ENCODE results near the gene XPNPEP2. TPM values are rescaled to one million over a fixed set of nuclear protein-coding genes. Genes with fewer than 3 reads are reported as not detected.

The XPNPEP2 gene
- total and polyA plus RNA-seq, 11 donors: 0.19 to 2.1 (median 0.55) TPM

DNA sequence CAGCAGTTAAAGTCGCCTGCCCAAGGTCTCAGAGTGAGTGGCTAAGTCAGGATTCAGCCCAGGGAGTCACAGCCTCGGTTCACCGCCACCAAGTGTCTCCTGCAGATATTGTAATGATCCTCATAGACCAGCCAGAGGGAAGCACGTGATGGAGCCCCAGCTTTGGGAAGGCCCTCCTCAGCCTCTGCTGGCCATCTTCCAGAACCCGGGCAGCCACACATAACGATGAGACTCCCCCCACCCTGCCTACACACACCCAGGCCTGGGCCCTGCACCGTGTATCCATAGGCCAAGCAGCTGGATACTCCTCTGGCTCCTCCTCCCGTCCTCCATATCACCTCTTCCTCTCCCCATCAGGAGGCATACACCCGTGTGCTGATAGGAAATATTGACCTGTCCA is 21.4 kb downstream of the XPNPEP2 start:
- TF ChIP-seq, protein P1, sequence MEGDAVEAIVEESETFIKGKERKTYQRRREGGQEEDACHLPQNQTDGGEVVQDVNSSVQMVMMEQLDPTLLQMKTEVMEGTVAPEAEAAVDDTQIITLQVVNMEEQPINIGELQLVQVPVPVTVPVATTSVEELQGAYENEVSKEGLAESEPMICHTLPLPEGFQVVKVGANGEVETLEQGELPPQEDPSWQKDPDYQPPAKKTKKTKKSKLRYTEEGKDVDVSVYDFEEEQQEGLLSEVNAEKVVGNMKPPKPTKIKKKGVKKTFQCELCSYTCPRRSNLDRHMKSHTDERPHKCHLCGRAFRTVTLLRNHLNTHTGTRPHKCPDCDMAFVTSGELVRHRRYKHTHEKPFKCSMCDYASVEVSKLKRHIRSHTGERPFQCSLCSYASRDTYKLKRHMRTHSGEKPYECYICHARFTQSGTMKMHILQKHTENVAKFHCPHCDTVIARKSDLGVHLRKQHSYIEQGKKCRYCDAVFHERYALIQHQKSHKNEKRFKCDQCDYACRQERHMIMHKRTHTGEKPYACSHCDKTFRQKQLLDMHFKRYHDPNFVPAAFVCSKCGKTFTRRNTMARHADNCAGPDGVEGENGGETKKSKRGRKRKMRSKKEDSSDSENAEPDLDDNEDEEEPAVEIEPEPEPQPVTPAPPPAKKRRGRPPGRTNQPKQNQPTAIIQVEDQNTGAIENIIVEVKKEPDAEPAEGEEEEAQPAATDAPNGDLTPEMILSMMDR (IDR thresholded peaks at IDR 0.05): no peak
- TF ChIP-seq POLR2A (IDR thresholded peaks at IDR 0.05): no peak
- H3K27me3 ChIP-seq: peaks cover 0 to 4% (median 0%) of the 10 kb centered on the region in 9 donors
- no peaks in the 10 kb centered on the region for H3K36me3 ChIP-seq
- ATAC-seq: peak in 1 of 4 donors; percentile 8
- peaks cover 0 to 41% (median 0%) of the 10 kb centered on the region in 12 donors for H3K4me1 ChIP-seq
- peak overlapping the region in 1 of 12 donors; percentile 83 for H3K27ac ChIP-seq
- DNase-seq: no peak
- 67 to 80% (median 76%) methylated on average over 7 to 9 of the region's 9 CpGs for WGBS, 4 donors
- intact Hi-C loops (cut with DNase I): loop anchor here in 1 of 10 donors (10.0 kb wide), 1 partner anchor 55 kb away; no protein-coding TSS in a partner anchor
- no peak overlapping the region for H3K4me3 ChIP-seq
- H3K9me3 ChIP-seq: no peaks in the 10 kb centered on the region

DNA sequence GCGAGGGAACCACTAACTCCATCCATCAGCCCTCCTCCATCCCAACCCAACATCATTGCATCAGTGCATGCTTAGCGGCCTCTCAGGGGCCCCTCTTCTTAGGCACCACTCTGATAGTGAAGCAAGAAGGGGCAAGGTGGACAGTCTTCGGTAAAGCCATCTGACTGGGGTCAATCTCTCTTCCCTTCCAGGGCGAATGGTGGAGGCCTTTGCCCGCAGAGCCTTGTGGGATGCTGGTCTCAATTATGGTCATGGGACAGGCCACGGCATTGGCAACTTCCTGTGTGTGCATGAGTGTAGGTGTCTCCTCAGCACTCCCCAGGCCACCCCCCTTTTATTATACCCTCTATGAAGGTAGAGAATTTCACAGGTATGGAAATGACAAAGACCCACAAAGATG is 22.2 kb downstream of the XPNPEP2 start:
- intact Hi-C loops (cut with DNase I): loop anchor here in 1 of 10 donors (10.0 kb wide), 1 partner anchor 54 kb away; no protein-coding TSS in a partner anchor
- 84 to 98% (median 94%) methylated on average over 6 of the region's 6 CpGs for WGBS, 4 donors
- Histone ChIP-seq H3K9me3 (no peaks in the 10 kb centered on the region), H3K27ac (no peak overlapping the region), H3K4me3 (no peak overlapping the region), H3K4me1 (peaks cover 0 to 41% (median 0%) of the 10 kb centered on the region in 12 donors), H3K36me3 (no peaks in the 10 kb centered on the region), H3K27me3 (no peaks in the 10 kb centered on the region)
- no peak for TF ChIP-seq POLR2A (IDR thresholded peaks at IDR 0.05)
- TF ChIP-seq, protein P1 (IDR thresholded peaks at IDR 0.05): no peak
- DNase-seq (no peak), ATAC-seq (no peak)

DNA sequence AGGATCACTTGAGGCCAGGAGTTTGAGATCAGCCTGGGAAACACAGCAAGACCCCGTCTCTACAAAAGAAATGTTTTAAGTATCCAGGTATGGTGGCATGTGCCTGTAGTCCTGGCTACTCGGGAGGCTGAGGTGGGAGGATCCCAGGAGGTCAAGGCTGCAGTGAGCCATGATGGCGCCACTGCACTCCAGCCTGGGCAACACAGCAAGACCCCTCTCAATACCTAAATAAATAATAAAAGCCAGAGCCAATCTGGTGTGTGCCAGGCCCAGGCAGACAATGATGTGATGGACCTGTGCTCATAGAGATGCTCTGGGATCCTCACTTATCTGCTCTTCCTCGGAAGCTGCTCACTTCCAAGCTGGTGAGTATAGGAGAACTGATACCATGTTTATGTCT is 22.8 kb downstream of the XPNPEP2 start:
- Histone ChIP-seq H3K9me3 (no peaks in the 10 kb centered on the region), H3K27me3 (no peaks in the 10 kb centered on the region), H3K4me1 (peaks cover 0 to 34% (median 0%) of the 10 kb centered on the region in 12 donors), H3K4me3 (no peak overlapping the region), H3K27ac (no peak overlapping the region), H3K36me3 (no peaks in the 10 kb centered on the region)
- ATAC-seq (no peak), DNase-seq (no peak)
- no peak for TF ChIP-seq POLR2A (IDR thresholded peaks at IDR 0.05)
- TF ChIP-seq, protein P1 (IDR thresholded peaks at IDR 0.05): no peak
- 81 to 98% (median 88%) methylated on average over 3 to 4 of the region's 4 CpGs for WGBS, 4 donors
- intact Hi-C loops (cut with DNase I): loop anchor here in 1 of 10 donors (10.0 kb wide), 1 partner anchor 53 kb away; no protein-coding TSS in a partner anchor

DNA sequence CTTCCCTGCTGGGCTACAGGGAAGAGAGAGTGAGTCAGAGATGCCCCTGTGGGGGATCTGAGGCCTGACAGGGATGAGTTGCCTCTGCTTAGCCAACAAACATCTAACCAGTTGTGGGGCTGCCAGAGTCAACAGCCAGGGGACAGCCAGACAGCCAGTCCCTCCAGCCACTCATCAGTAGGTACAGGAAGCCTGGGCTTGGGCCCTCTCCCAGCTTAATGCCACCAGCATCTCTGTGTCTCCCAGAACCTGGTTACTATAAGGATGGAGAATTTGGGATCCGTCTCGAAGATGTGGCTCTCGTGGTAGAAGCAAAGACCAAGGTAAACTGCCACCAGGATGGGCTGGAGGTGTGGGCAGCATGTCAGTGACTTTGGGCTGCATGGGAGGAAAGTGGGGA is 23.7 kb downstream of the XPNPEP2 start:
- no peaks in the 10 kb centered on the region for H3K27me3 ChIP-seq
- TF ChIP-seq, protein P1 (IDR thresholded peaks at IDR 0.05): no peak
- no peak for TF ChIP-seq POLR2A (IDR thresholded peaks at IDR 0.05)
- no peak overlapping the region for H3K4me3 ChIP-seq
- 83 to 100% (median 95%) methylated on average over 3 of the region's 3 CpGs for WGBS, 4 donors
- ATAC-seq (no peak), DNase-seq (no peak)
- no peaks in the 10 kb centered on the region for H3K36me3 ChIP-seq
- intact Hi-C loops (cut with DNase I): loop anchor here in 1 of 10 donors (10.0 kb wide), 1 partner anchor 52 kb away; no protein-coding TSS in a partner anchor
- H3K27ac ChIP-seq: no peak overlapping the region
- H3K9me3 ChIP-seq: no peaks in the 10 kb centered on the region
- H3K4me1 ChIP-seq: peaks cover 0 to 30% (median 0%) of the 10 kb centered on the region in 12 donors

Measured in heart left ventricle (tissue), 16 donors.